DND-41 (cell line): ENCODE results near the gene RSPO3.

Experiments used
- ATAC-seq: fragments of 200-7000 bp; cut with Tn5 transposase; 3 replicates; pipeline ENCODE4 v1.9.1; 2021; ENCODE audit warnings: low read depth; ENCODE audit not compliant: insufficient read depth
- DNase-seq: peaks from one replicate; pipeline ENCODE4 v3.0.0-alpha.2; 2020
- H2AFZ ChIP-seq: 2 replicates; pipeline ENCODE4 v1.6.0; 2012; ENCODE audit warnings: low read depth, low read length
- H3K27ac ChIP-seq: 2 replicates; pipeline ENCODE4 v1.5.1; 2012; ENCODE audit warnings: low read length, inconsistent platforms
- H3K27me3 ChIP-seq: fragments of 200-600 bp; sonication (generic); 2 replicates; pipeline ENCODE4 v1.6.0; 2012; ENCODE audit warnings: low read length, mild to moderate bottlenecking, inconsistent platforms; ENCODE audit not compliant: insufficient read depth, poor library complexity
- H3K36me3 ChIP-seq: 2 replicates; pipeline ENCODE4 v1.5.1; 2012; ENCODE audit warnings: low read length, inconsistent platforms; ENCODE audit not compliant: insufficient read depth
- H3K4me1 ChIP-seq: 2 replicates; pipeline ENCODE4 v1.5.1; 2012; ENCODE audit warnings: mild to moderate bottlenecking, low read length; ENCODE audit not compliant: insufficient read depth
- H3K4me2 ChIP-seq: 2 replicates; pipeline ENCODE4 v1.6.0; 2012; ENCODE audit warnings: mild to moderate bottlenecking, moderate library complexity, low read length, inconsistent platforms; ENCODE audit not compliant: insufficient read depth
- H3K4me3 ChIP-seq, 2 experiments: fragments of 200-600 bp in 1 of 2; shearing (Covaris generic) in 1 of 2; 2 replicates each; pipeline ENCODE4 v1.5.1; 2012 to 2016; ENCODE audit warnings: inconsistent platforms in 2 of 2, low read length in 2 of 2, mild to moderate bottlenecking in 2 of 2, low read depth in 1 of 2, moderate library complexity in 1 of 2
- H3K79me2 ChIP-seq: 2 replicates; pipeline ENCODE4 v1.6.0; 2012; ENCODE audit warnings: low read length, inconsistent platforms; ENCODE audit not compliant: insufficient read depth
- H3K9ac ChIP-seq: 2 replicates; pipeline ENCODE4 v1.6.0; 2012; ENCODE audit warnings: low read depth, mild to moderate bottlenecking, inconsistent platforms, low read length, moderate library complexity
- H3K9me3 ChIP-seq: 2 replicates; pipeline ENCODE4 v1.5.1; 2012; ENCODE audit warnings: low read length, moderate library complexity, mild to moderate bottlenecking, inconsistent platforms; ENCODE audit not compliant: insufficient read depth, severe bottlenecking
- H4K20me1 ChIP-seq: 2 replicates; pipeline ENCODE4 v1.6.0; 2012; ENCODE audit warnings: low read length; ENCODE audit not compliant: insufficient read depth
- EZH2 ChIP-seq: IDR thresholded peaks from 3 replicates; pipeline ENCODE4 v1.6.1; 2012; ENCODE audit warnings: borderline replicate concordance, low read depth, mild to moderate bottlenecking, moderate library complexity, low read length, inconsistent platforms; ENCODE audit not compliant: severe bottlenecking
- TF ChIP-seq, protein P1 (sequence below): IDR thresholded peaks from 2 replicates; pipeline ENCODE4 v1.5.1; 2012; ENCODE audit warnings: borderline replicate concordance, low read length, moderate library complexity, mild to moderate bottlenecking; ENCODE audit not compliant: poor library complexity, severe bottlenecking; ENCODE audit errors: extremely low read depth

Gene RSPO3, protein sequence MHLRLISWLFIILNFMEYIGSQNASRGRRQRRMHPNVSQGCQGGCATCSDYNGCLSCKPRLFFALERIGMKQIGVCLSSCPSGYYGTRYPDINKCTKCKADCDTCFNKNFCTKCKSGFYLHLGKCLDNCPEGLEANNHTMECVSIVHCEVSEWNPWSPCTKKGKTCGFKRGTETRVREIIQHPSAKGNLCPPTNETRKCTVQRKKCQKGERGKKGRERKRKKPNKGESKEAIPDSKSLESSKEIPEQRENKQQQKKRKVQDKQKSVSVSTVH

GRCh38 chr6:127118298-127119101 is at the start of gene RSPO3:
Gene RSPO3, plus strand, starts transcription at chr6:127118671. Its CDS starts 522 bp downstream, at chr6:127119193.
- DNase-seq (no peak), ATAC-seq (no peak)
- H3K27ac ChIP-seq = no peak within 1 kb of the TSS
- H3K9ac ChIP-seq = no peak within 1 kb of the TSS
- TF ChIP-seq EZH2 = no peak
- TF ChIP-seq, protein P1, sequence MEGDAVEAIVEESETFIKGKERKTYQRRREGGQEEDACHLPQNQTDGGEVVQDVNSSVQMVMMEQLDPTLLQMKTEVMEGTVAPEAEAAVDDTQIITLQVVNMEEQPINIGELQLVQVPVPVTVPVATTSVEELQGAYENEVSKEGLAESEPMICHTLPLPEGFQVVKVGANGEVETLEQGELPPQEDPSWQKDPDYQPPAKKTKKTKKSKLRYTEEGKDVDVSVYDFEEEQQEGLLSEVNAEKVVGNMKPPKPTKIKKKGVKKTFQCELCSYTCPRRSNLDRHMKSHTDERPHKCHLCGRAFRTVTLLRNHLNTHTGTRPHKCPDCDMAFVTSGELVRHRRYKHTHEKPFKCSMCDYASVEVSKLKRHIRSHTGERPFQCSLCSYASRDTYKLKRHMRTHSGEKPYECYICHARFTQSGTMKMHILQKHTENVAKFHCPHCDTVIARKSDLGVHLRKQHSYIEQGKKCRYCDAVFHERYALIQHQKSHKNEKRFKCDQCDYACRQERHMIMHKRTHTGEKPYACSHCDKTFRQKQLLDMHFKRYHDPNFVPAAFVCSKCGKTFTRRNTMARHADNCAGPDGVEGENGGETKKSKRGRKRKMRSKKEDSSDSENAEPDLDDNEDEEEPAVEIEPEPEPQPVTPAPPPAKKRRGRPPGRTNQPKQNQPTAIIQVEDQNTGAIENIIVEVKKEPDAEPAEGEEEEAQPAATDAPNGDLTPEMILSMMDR = no peak
- H3K9me3 ChIP-seq = peaks cover 2% of the 10 kb centered on the region
- H3K4me3 ChIP-seq = no peak within 1 kb of the TSS
- no peaks in the 10 kb centered on the region for H4K20me1 ChIP-seq
- no peaks in the 10 kb centered on the region for H3K36me3 ChIP-seq
- no peaks in the 10 kb centered on the region for H3K27me3 ChIP-seq
- no peak within 1 kb of the TSS for H3K4me2 ChIP-seq
- H2AFZ ChIP-seq = no peak within 1 kb of the TSS
- H3K4me1 ChIP-seq = no peaks in the 10 kb centered on the region
- H3K79me2 ChIP-seq = no peaks in the 10 kb centered on the region

DNA sequence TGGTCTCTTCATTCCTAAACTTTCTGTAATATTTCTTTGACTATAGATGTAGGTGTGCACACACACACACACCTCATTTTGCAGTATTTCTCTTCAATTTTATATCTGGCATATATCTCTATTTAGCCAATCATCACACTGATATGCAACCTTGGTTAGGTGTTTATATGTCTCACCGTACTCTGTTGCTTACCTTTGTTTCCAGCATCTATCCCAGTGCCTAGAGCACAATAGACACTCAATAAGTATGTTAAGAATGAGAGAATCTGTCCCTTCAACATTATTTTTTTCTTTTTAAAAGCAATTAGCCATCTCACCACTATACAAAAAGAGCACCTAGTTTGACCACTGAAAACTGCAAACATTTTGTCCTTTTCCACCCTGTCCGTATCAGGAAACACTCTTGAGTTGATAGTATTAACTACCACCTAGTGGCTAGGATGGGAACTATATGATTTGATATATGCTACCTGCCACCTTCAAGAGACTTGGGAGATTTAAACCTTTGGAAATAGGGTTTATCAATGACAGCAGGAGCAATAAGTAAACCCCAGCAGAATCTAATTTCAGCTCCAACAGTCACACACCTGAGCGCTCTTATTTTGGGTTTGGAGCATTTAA is 48.7 kb upstream of the RSPO3 start:
- Histone ChIP-seq H3K27me3 (no peaks in the 10 kb centered on the region), H3K79me2 (no peaks in the 10 kb centered on the region), H3K9me3 (no peaks in the 10 kb centered on the region), H3K9ac (no peak overlapping the region), H3K4me2 (no peak overlapping the region), H3K4me3 (no peak overlapping the region), H3K4me1 (no peaks in the 10 kb centered on the region), H3K36me3 (no peaks in the 10 kb centered on the region), H2AFZ (no peak overlapping the region), H3K27ac (no peak overlapping the region), H4K20me1 (no peaks in the 10 kb centered on the region)
- DNase-seq (no peak), ATAC-seq (peak; percentile 57; the same call in 2 of the 3 replicates)
- TF ChIP-seq EZH2 = no peak
- TF ChIP-seq, protein P1 = peak; percentile 50

- no peak for TF ChIP-seq EZH2
- TF ChIP-seq, protein P1 = no peak
- H3K4me1 ChIP-seq = no peaks in the 10 kb centered on the region
- H3K36me3 ChIP-seq = no peaks in the 10 kb centered on the region
- no peak overlapping the region for H3K27ac ChIP-seq
- no peak overlapping the region for H3K9ac ChIP-seq
- no peak overlapping the region for H3K4me3 ChIP-seq
- H3K4me2 ChIP-seq = no peak overlapping the region
- H3K27me3 ChIP-seq = no peaks in the 10 kb centered on the region
- no peaks in the 10 kb centered on the region for H4K20me1 ChIP-seq
- no peak overlapping the region for H2AFZ ChIP-seq
- DNase-seq (no peak), ATAC-seq (no peak)
- no peaks in the 10 kb centered on the region for H3K79me2 ChIP-seq
- H3K9me3 ChIP-seq = no peaks in the 10 kb centered on the region
Measured at GRCh38 chr6:127073222-127073621, 45.2 kb upstream of the RSPO3 start.
